HG03097 (cell line): ENCODE data around the gene FGF18.

ENCODE experiments used
- ATAC-seq: cut with Tn5 transposase; IDR thresholded peaks from one replicate; pipeline ENCODE4 v1.9.1; 2021; ENCODE audit not compliant: unreplicated experiment, low FRiP score

FGF18 gene

GRCh38 chr5:171421331-171422262 lies 2.1 kb downstream of the FGF18 start:
- no peak for ATAC-seq

DNA sequence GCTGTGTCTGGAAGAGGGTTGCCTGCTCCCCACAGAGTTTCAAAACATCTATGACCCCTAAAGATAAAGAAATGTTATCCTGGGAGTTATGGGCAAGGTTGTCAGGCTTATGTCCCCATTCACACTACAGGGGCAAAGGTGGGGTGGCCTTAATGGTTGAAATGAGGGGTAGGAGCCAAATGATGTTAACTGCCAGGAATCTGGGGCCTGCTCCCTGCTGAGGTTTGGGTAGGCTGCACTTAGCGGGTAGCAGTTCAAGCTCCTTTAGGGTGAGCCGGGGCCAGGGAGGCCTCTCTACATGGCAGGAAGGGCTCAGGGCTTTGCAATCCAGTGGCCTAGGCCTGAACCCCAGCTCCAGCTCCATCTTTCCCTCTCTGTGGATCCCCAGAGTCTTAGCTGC lies 3.0 kb downstream of the FGF18 start:
- ATAC-seq = no peak

DNA sequence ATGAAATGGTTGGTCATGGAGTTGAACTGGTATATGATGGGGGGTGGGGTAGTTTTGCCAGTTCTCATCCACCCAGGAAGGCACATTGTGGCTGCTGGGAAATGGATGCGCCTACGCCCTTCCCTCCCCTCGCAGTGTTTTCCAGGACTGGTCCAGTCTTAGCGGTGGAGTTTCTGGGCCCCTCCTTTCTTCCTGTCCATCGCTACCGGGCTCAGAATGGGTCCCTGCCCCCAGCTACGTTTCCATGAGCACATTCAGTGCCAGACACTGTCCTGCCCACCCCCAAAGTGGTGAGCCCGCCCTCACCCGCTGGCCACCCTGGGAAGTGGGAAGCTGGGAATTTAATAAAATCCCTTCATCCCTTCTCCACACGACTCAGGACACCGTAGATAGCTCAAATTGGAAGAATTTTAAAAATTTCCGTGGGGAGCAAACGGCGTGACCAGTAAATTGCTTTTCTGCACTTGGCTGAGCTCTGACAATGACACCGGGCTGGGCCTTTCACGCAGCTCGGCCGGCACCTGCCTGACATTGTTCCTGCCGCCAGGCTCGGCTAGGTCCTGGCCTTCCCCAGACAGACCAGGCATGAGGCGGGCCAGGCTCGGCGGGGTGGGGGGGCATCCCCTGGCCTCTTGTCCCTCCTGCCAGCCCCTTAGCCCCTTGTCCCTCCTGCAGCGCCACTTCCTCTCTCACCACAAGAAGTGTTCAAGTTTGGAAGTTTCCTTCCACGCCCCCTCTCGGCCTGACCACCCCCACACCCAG lies 3.6 kb downstream of the FGF18 start:
- no peak for ATAC-seq

- ATAC-seq = no peak
Observed at GRCh38 chr5:171424726-171425125, 5.3 kb downstream of the FGF18 start.

GRCh38 chr5:171425596-171426244 lies 6.3 kb downstream of the FGF18 start:
- no peak for ATAC-seq

- ATAC-seq = no peak
Observed at GRCh38 chr5:171426266-171426665, 6.8 kb downstream of the FGF18 start.

DNA sequence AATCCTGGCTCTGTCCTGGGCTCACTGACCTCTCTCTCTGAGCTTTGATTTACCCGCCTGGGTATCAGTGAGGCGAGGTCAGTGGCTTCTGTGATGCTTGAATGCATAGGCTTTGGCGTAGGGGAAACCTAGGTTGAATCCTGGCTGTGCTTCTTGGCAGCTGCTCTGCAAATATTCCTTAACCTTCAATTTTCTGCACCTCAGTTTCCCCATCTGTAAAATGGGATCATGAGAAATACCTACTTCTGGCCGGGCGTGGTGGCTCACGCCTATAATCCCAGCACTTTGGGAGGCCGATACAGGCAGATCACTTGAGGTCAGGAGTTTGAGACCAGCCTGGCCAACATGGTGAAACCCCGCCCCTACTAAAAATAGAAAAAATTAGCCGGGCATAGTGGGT lies 7.2 kb downstream of the FGF18 start:
- ATAC-seq = no peak

- ATAC-seq = no peak
Observed at GRCh38 chr5:171427318-171428167, 8.1 kb downstream of the FGF18 start.

DNA sequence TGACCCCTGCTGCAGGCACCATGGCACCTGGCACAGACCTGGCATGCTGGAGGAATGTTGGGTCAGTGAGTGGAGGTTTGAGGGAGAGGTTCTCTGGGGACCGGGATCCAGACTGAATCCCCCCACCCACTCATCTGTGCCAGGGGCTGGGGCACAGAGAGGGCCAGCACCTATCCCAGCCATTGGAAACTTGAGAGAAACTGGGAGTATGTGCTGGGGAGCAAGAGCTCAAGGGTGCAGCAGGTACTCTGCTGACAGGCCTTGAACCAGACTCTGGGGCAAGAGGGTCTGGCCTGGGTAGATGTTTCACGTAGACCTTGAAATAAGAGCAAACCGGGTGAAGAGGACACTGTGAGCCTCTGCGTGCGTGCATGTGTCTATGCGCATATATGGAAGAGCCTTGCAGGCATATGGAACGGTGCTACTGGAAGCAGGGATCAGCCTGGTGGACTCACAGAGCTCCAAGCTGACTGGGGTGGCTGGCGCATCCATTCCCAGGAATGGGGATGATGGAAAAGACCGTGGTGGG lies 8.8 kb downstream of the FGF18 start:
- no peak for ATAC-seq

GRCh38 chr5:171428809-171429542 lies 9.5 kb downstream of the FGF18 start:
- ATAC-seq = no peak

DNA sequence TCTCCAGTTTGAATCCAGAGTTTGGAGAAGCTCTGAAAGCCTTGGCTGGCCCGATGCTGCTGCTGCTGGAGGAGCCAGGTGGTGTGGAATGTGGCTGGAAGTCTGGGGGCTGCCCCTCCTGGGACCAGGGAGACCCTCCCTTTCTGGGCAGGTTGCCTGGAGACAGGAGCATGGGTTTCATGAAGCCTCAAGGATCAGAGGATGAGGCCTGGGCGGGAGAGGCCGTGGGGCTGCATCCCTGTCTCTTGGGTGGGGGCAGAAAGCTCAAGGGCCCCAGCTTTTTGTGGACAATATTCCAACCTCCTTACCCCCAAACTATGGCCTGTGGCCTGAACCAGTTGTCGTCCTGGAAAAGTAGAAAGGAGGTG lies 10.1 kb downstream of the FGF18 start:
- ATAC-seq = no peak

DNA sequence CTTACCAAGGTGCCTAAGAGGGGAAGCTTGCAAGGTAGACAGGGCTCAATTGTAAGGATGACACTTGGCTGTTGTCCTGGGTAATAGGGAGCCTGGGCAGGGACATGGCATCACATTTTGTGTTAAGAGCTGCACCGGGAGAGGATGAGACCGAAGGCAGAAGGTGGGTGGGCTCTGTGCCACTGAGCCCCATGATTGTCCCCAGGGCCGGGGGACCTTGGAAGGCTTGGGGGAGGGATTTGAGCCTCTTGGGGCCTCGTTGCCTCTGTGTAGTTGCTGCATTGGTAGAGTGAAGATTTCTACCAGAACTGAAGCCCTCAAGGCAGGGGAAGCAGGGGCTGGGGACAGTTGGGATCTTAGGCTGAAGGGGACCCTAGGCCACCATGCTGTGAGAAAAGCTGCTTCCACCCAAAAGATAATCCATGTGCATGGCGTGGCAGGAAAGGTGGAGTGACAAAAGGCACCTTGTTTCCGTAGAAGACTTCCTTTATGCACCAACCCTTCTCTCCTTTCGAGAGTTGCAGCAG lies 11.9 kb downstream of the FGF18 start:
- no peak for ATAC-seq

DNA sequence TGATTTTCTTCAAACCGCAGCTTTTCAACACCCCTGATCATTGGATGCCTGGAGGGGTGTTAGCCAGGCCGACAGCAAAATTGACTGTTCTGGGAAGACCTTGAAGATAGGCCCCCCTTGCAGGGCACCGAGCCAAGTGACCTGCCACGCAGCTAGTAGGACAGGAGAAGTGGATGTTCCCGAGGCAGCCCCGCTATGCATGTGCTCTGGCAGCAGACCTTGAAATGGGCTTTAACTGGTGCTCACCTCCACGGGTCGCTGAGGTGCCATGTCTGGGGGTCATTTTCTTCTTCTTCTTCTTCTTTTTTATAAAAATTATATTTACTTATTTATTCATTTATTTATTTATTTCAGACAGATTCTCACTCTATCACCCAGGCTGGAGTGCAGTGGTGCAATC lies 12.6 kb downstream of the FGF18 start:
- ATAC-seq = no peak

DNA sequence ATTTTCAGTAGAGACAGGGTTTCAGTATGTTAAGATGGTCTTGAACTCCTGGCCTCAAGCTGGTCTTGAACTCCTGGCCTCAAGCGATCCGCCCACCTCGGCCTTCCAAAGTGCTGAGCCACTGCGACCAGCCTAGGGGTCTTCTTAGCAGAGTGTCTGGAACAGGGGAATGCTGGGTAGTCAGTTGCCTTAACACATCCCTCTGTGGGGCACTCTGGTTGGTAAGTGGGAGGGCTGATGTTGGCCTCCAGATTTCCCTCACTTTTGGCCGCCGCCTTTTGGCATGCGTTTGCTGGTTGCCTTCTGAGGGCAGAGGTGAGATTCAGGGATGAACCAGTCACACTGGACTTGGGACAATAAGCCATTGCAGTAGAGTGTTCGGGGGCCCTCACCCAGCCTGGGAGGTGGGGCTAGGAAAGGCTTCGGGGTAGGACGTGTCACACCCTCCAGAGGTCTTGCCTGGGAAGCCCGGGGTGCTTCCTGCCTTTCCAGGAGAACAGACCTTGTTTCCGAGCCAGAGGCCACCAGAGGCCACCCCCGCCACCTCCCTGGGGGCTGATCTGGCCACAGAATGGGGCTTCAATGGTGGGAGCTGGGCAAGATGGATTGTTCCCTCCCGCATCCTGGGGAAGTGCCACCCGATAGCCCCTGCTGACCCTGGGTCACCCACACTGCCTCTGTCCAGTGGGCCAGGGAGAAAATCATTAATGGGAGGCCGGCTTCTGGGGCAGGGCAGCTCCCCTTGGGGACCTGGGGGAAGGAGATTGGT lies 13.3 kb downstream of the FGF18 start:
- ATAC-seq = no peak

DNA sequence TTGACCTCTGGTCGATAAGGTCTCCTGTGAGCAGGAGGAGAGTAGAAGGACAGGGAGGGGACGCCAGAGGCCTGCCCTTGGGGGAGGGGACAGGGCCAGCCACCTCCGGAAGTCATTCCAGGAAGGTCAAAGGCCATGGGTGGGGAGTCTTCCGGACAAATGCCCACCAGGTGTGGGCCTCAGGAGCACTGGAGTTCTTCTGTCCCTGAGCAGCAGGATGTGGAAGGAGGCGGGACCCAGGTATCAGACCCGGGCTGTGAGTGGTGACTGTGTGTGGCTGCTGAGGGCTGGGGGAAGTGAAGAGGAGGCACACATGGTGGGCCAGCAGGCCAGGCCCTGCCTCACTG lies 13.9 kb downstream of the FGF18 start:
- ATAC-seq = no peak

DNA sequence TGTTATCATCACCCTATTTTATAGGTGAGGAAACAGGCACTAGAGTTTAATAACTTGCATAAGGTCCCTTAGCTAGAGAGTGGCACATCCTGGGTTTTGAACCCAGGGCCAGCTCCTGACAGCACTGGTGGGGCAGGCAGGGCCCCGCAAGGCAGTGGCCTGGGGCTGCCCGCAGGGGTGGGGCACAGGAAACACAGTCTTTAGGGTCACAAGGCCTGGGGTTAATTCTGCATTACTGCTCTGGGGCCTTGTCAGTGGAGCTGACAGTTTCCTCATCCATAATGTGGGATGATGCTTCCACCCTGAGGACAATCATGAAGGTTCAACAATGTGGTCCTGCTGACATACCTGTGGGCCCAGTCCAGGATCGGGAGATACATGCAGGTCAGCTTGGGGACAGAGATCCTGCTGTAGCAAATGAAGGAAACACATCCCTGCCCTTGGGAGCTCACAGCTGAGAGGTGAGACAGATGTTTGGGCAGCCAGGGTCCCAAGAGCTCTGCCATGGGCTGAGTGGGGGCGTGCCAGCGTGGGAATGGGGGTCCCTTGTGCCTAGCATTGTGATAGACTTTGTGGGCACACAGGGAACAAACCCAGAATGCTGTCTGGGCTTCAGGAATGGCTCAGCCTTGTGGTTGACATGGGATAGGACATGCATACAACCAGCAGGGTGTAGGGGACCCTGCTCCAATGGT lies 14.7 kb downstream of the FGF18 start:
- ATAC-seq = no peak

- no peak for ATAC-seq
Observed at GRCh38 chr5:171434874-171435273, 15.4 kb downstream of the FGF18 start.

GRCh38 chr5:171435908-171436307 lies 16.5 kb downstream of the FGF18 start:
- ATAC-seq = no peak
